ENCODE results near the gene SMAD5. TPM values are rescaled to one million over a fixed set of nuclear protein-coding genes. Genes with fewer than 3 reads are reported as not detected.

Gene SMAD5
- 67.4 and 68.8 TPM in 2 replicates for total RNA-seq
- 24.1 and 34.4 TPM in 2 replicates for polyA plus RNA-seq

- no peaks in the 10 kb centered on the region for H3K27me3 ChIP-seq
- peak within 1 kb of the TSS; percentile 75 for H3K4me2 ChIP-seq
- no peak for TF ChIP-seq EZH2 (IDR thresholded peaks at IDR 0.05; ENCODE audit: borderline replicate concordance)
- TF ChIP-seq CTCF (IDR thresholded peaks at IDR 0.05; ENCODE audit: poor library complexity) = no peak
- no peak for TF ChIP-seq EZH2phosphoT487 (IDR thresholded peaks at IDR 0.05; ENCODE audit: low read depth, severe bottlenecking, unreplicated experiment)
- no peaks in the 10 kb centered on the region for H3K9me2 ChIP-seq (replicated peaks; ENCODE audit: insufficient read depth)
- under 1% methylated on average over 66 of the region's 81 CpGs for WGBS (ENCODE audit: low lambda C conversion rate, missing lambda C conversion rate)
- peak within 1 kb of the TSS; percentile 99 for H3K27ac ChIP-seq
- H3K36me3 ChIP-seq (replicated peaks; ENCODE audit: insufficient read depth, low read depth) = no peaks in the 10 kb centered on the region
- H2AFZ ChIP-seq = peak within 1 kb of the TSS; percentile 77
- DNase-seq (ENCODE audit: low spot score) = peak; percentile 98
- peak within 1 kb of the TSS; percentile 91 for H3K4me3 ChIP-seq
- H3K4me1 ChIP-seq (ENCODE audit: insufficient read depth) = peaks cover 39% of the 10 kb centered on the region
- no peaks in the 10 kb centered on the region for H3K9me3 ChIP-seq (ENCODE audit: low read depth)
- peaks cover 38% of the 10 kb centered on the region for H3K79me2 ChIP-seq
- H4K20me1 ChIP-seq (ENCODE audit: insufficient read depth, poor library complexity, severe bottlenecking) = peaks cover 37% of the 10 kb centered on the region
Measured at GRCh38 chr5:136132557-136133221, at the start of gene SMAD5. SMAD5 (plus strand) TSS chr5:136132845; CDS start chr5:136153761, 20,916 bp downstream.

DNA sequence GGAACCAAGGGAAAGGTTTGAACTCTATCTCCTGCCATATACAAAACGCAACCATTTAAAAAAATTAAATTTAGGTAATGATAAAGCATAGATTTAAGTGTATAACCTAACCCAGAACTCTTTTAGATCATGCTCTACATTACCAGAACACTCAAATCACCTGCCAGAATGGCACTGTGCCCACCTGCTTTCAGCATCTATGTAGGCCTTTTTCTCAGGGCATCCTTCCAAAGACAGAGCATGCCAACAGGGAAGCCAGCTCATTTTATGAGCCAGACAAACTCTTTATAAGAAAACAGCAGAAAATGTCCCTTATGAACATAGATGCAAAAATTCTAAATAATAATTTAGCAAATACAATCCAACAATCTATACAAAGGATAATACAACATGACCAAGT lies 47.9 kb upstream of the SMAD5 start:
- Histone ChIP-seq H3K36me3 (replicated peaks; ENCODE audit: insufficient read depth, low read depth) (no peaks in the 10 kb centered on the region), H2AFZ (no peak overlapping the region), H3K9me3 (ENCODE audit: low read depth) (no peaks in the 10 kb centered on the region), H3K4me2 (no peak overlapping the region), H3K27me3 (no peaks in the 10 kb centered on the region), H3K4me3 (no peak overlapping the region), H3K79me2 (no peaks in the 10 kb centered on the region), H3K27ac (no peak overlapping the region), H3K4me1 (ENCODE audit: insufficient read depth) (peaks cover 9% of the 10 kb centered on the region), H3K9me2 (replicated peaks; ENCODE audit: insufficient read depth) (no peaks in the 10 kb centered on the region), H4K20me1 (ENCODE audit: insufficient read depth, poor library complexity, severe bottlenecking) (no peaks in the 10 kb centered on the region)
- WGBS (ENCODE audit: low lambda C conversion rate, missing lambda C conversion rate) = 92% methylated on average over 1 of the region's 1 CpG
- no peak for TF ChIP-seq EZH2 (IDR thresholded peaks at IDR 0.05; ENCODE audit: borderline replicate concordance)
- TF ChIP-seq EZH2phosphoT487 (IDR thresholded peaks at IDR 0.05; ENCODE audit: low read depth, severe bottlenecking, unreplicated experiment) = no peak
- TF ChIP-seq CTCF (IDR thresholded peaks at IDR 0.05; ENCODE audit: poor library complexity) = no peak
- DNase-seq (ENCODE audit: low spot score) = no peak

GRCh38 chr5:136086783-136087566 lies 45.7 kb upstream of the SMAD5 start:
- Histone ChIP-seq H3K9me3 (ENCODE audit: low read depth) (no peaks in the 10 kb centered on the region), H3K27ac (no peak overlapping the region)
- WGBS (ENCODE audit: low lambda C conversion rate, missing lambda C conversion rate) = 85% methylated on average over 5 of the region's 5 CpGs

More at GRCh38 chr5:136086783-136087566, 45.7 kb upstream of the SMAD5 start:
- H3K4me3 ChIP-seq = no peak overlapping the region
- H3K4me1 ChIP-seq (ENCODE audit: insufficient read depth) = no peaks in the 10 kb centered on the region
- no peaks in the 10 kb centered on the region for H4K20me1 ChIP-seq (ENCODE audit: insufficient read depth, poor library complexity, severe bottlenecking)
- no peaks in the 10 kb centered on the region for H3K9me2 ChIP-seq (replicated peaks; ENCODE audit: insufficient read depth)
- no peak overlapping the region for H3K4me2 ChIP-seq
- no peak for DNase-seq (ENCODE audit: low spot score)
- H3K79me2 ChIP-seq = no peaks in the 10 kb centered on the region
- no peak overlapping the region for H2AFZ ChIP-seq
- no peaks in the 10 kb centered on the region for H3K27me3 ChIP-seq
- TF ChIP-seq EZH2phosphoT487 (IDR thresholded peaks at IDR 0.05; ENCODE audit: low read depth, severe bottlenecking, unreplicated experiment) (no peak), CTCF (IDR thresholded peaks at IDR 0.05; ENCODE audit: poor library complexity) (no peak), EZH2 (IDR thresholded peaks at IDR 0.05; ENCODE audit: borderline replicate concordance) (no peak)
- no peaks in the 10 kb centered on the region for H3K36me3 ChIP-seq (replicated peaks; ENCODE audit: insufficient read depth, low read depth)
